HG02763 (cell line): ENCODE measurements around the gene AP5Z1.
A peak's percentile ranks its signal among the peaks of the same experiment; 100 is the strongest.

ENCODE experiments used
- ATAC-seq: cut with Tn5 transposase; IDR thresholded peaks from one replicate; pipeline ENCODE4 v1.9.1; 2021; ENCODE audit warnings: mild to moderate bottlenecking, moderate library complexity; ENCODE audit not compliant: unreplicated experiment

The AP5Z1 gene

DNA sequence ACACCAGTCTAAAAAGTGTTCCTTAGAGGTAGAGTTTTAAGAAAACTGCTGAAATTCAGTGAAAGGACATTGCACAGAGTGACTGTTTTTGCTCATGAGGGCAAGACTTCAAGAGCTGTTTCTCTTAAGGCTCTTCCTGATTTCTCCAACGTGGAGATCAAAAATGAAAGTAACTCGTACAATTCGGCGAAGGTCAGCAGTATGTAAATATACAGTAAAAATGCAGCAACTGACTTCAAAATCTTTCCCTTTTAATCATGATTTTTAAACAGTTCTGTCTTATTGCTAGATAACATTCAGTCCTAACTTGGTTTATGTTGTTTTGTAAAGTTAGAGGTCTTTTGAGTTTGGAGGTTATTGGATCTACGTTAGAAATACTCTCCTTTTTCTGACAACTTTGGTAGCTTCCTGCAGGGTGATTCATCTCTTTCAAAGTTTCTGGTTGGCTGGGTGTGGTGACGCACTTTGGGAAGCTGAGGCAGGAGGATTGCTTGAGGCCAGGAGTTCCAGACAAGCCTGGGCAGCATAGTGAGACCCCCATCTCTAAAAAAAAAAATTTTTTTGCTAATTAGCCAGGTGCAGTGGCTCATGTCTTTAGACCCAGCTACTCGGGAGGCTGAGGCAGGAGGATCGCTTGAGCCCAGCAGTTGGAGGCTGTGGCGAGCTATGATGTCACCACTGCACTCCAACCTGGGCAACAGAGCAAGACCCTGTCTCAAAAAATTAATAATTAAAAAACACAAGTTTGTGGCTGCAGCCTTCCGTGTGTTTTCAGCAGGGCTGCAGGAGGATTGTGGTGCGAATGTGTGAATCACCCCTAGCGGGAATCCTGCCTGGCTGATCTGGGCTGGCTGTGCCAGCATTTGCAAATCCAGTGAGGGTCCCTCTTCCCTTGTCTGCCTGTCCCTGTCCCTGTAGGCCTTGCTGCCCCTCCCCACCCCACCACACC, 29.2 kb upstream of the AP5Z1 start:
- no peak for ATAC-seq

- ATAC-seq = no peak
Measured at GRCh38 chr7:4747013-4747412, 28.4 kb upstream of the AP5Z1 start.

- ATAC-seq = no peak
Measured at GRCh38 chr7:4747746-4748145, 27.7 kb upstream of the AP5Z1 start.

DNA sequence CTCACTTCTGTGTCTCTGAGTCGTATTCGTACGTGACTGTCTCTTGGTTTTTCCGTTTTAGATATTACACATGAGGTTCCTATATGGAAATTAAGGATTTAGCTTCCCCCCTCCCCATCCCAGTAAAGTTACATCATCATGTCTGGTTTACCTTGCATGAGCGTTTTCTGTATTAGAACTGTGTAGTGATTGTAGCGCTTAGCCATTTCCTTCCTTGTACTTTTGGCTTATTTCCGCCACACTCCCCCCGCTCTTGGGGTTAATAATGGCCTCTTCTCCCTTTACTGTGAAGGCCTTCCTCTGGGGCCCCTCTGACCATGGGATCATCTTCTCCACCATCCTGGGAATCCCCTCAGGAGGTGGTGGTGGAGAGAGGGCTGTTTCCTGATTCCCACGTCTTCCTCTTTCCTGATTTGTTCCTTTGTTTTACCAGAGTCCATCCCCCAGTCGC, 27.2 kb upstream of the AP5Z1 start:
- ATAC-seq = no peak

GRCh38 chr7:4749363-4749762, 26.1 kb upstream of the AP5Z1 start:
- ATAC-seq = no peak

DNA sequence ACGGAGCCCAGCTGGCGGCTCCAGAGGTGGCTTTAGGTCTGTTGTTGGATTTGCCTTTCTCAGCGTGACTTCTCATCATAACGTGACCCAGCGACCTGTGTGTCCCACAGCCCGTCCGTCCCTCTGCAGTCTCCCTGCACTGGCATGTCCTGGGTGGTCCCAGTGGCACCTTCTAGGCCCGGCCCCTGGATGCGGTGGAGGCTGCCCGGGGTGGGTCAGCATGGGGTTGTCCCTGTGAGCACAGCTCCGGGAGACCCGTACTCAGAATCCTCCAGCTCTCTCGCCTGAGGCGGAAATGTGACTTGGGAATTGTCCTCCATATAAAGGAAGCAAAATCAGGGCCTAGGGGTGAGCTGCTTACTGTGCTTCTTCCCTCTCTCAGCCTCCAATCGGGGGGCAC, 25.6 kb upstream of the AP5Z1 start:
- no peak for ATAC-seq

- ATAC-seq = no peak
Measured at GRCh38 chr7:4751398-4751947, 23.9 kb upstream of the AP5Z1 start.

GRCh38 chr7:4753598-4754432, 21.6 kb upstream of the AP5Z1 start:
- ATAC-seq = peak; percentile 82

- ATAC-seq = no peak
Measured at GRCh38 chr7:4754433-4755010, 20.9 kb upstream of the AP5Z1 start.

DNA sequence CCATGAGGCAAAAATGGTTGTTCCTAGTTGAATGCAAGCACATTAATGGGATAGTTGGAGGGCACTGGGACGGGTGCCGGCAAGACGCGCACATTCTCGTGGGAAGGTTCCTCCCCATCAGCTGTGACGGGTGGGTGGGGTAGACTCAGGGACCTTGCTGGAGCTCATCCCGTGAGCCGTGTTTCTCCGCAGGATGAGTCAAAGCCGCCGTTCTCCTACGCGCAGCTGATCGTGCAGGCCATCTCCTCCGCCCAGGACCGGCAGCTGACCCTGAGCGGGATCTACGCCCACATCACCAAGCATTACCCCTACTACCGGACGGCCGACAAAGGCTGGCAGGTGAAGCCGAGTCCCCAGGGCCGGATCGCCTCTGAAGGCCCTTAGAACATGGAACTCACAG, 20.4 kb upstream of the AP5Z1 start:
- no peak for ATAC-seq

DNA sequence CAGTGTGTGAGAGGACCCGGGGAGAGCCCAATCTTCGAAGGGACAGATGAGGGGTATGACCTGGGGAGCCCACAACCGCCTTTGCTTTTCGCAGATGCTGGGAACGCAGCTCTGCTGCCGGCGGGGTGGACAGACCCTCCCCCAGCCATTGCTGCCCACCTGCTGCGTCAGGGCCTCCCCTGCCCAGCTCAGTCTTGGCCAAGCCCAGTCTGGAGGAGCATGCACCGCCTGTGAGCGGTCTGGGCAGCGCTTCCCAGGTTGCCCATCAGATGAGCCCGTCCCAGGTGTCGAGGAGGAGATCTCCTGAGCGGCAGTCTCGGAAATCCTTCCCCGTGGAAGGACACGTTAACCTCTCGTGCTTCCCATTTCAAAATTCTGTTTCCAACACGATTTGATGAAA, 17.3 kb upstream of the AP5Z1 start:
- ATAC-seq = no peak

GRCh38 chr7:4758791-4759190, 16.6 kb upstream of the AP5Z1 start:
- ATAC-seq = no peak

DNA sequence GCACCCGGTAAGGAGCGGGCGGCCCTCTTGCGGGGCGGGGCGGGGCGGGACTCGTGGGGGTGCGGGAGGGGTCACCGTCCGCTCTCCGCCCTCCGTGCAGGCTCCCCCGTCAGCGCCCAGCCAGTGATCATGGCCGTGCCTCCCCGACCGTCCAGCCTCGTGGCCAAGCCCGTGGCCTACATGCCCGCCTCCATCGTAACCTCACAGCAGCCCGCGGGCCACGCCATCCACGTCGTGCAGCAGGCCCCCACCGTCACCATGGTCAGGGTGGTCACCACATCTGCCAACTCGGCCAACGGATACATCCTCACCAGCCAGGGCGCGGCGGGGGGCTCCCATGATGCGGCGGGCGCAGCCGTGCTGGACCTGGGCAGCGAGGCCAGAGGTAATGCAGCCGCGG, 16.2 kb upstream of the AP5Z1 start:
- ATAC-seq = no peak

DNA sequence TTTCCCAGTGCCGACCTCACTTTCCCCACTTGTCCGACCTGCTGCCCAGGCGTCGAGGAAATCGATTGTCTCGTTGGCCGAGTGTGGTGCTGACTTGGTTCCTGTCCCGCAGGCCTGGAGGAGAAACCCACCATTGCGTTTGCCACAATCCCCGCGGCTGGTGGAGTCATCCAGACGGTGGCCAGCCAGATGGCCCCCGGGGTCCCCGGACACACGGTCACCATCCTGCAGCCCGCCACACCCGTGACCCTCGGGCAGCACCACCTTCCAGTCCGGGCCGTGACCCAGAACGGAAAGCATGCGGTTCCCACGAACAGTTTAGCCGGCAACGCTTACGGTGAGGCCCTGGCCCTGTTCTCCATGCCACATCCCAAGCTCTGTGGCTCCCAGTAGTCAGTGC, 14.5 kb upstream of the AP5Z1 start:
- ATAC-seq = no peak

DNA sequence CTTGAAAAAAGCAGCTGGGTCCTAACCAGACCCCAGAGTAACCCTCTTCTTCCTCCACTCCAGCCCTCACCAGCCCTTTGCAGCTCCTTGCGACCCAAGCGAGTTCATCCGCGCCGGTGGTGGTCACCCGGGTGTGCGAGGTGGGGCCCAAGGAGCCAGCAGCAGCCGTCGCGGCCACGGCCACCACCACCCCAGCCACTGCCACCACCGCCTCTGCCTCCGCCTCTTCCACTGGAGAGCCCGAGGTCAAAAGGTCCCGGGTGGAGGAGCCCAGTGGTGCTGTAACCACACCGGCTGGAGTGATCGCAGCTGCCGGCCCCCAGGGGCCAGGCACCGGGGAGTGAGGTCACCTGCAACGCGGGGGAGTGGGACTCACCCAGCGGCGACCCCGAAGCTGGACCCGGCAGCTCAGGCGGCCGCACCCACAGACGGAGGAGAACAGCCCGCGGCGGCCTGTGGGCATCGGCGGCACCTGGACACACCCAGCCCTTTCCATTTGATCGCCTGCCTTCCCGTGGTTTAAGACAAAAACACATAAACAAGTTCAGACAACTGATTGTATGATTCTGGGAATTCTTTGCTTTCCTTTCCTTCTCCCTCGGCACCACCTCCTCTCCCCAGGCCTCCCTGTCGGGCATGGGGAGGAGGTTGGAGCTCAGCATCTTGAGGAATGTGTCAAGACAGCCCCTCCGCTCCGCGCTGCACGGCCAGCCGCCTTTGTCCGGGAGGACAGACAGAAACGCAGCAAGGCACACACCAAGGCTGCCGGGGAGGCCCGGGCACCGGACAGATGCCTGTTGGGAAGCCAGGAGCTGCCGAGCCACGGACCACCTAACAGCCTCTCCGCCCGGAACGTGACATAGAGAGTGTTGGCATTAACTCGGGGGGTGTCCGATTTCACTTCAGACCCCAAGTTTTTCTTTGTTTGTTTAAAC, 13.0 kb upstream of the AP5Z1 start:
- ATAC-seq = no peak

DNA sequence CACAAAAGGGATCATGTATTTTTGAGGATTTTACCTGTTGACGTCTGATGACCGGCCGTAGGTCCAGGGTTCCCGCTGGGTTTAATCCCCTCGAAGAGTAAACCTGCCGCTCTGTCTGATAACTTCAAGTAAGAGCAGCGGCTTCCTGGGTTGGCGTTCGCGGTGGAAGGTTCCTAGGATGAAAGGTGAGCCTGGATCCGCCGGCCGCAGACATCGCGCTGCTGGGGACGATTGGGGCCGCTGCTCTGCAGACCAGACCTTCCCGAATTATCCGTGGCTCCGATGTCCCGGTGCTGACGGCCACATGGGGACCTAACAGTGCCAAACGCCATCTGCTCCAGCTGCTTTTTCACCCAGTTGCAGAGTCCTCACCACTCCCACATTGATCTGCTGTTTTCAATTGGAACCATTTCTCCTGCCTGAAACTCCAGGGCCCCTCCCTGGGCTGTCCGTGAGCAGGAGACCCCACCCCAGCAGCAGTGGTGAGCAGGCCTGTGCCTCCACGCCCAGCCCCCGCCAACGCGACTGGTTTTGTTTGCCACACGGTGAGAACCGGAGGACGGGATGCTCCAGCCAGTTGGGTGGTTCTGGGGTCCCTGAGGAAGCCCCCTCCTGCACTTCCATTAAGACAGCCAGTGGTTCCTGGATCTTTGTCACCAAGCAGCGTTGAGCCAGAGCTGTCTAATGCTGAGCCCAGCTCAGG, 12.2 kb upstream of the AP5Z1 start:
- no peak for ATAC-seq

DNA sequence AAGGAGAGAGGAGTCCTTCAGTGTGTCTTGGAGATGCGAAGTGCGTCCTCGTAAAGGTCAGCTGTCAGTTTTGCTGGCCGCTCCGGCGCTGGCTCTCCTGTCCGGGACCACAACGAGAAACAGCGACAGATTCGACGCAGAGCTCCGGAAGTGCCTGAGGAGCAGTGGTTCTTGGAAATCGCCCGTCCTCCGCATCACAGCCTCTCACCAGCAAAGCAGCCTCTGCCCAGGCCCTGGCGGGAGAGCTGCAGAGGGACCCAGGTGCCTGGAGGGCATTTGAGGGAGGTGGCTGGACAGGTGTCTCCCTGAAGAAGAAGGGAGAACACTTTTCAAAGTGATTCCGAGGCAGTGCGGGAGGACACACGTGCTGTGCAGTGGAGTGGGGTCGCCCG, 11.6 kb upstream of the AP5Z1 start:
- ATAC-seq = no peak

GRCh38 chr7:4764402-4765007, 10.9 kb upstream of the AP5Z1 start:
- no peak for ATAC-seq
